Brain microvascular endothelial cell (primary cell): ENCODE data around the gene SREBF1.

Source experiments
- DNase-seq: peaks from one replicate; pipeline ENCODE4 v3.0.0-alpha.2; 2020
- H3K27ac ChIP-seq: fragments of 250-450 bp; sonication (Bioruptor Pico); 2 replicates; pipeline ENCODE4 v1.5.1; 2020; ENCODE audit warnings: mild to moderate bottlenecking, moderate library complexity
- H3K27me3 ChIP-seq: fragments of 250-450 bp; sonication (Bioruptor Pico); replicated peaks from 2 replicates; pipeline ENCODE4 v1.5.1; 2020; ENCODE audit warnings: mild to moderate bottlenecking
- H3K36me3 ChIP-seq: fragments of 250-450 bp; sonication (Bioruptor Pico); replicated peaks from 2 replicates; pipeline ENCODE4 v1.5.1; 2020; ENCODE audit warnings: mild to moderate bottlenecking
- H3K4me3 ChIP-seq: 2 replicates; pipeline ENCODE4 v1.5.1; 2011; ENCODE audit warnings: low read depth, mild to moderate bottlenecking, control low read depth, low read length, moderate library complexity
- in situ Hi-C: cut with HindIII; loops from 2 replicates; pipeline ENCODE4 v1.10.0; 2017; ENCODE audit warnings: low sequenced_read_pairs, low pct_ligation_motif_present
- TF ChIP-seq, protein P1 (sequence below): IDR thresholded peaks from 2 replicates; pipeline ENCODE4 v1.5.1; 2011; ENCODE audit warnings: low read depth, mild to moderate bottlenecking, moderate library complexity, low read length, control low read depth, inconsistent platforms; ENCODE audit errors: missing control alignments

The SREBF1 gene

DNA sequence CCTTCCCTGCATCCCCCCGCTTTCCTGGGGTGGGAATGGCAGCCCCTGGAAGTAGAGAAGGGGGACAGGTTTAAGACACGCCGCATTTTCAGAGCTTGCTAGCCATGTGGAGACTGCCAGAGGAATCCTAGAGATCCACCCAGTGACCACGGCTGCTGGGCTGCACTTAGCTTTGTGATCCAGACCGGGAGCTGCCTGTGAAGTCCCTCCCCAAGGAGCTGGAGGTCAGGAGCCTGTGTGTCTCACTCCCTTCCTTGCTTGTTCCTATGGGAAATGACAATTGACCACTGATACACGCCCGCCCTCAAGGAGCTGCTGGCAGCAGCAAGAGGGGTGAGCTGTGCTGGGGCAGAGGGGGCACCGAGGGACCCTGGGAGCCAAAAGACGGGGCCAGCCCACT lies 73.7 kb downstream of the SREBF1 start:
- in situ Hi-C loops, result no loop called here
- Histone ChIP-seq H3K27me3 (no peaks in the 10 kb centered on the region), H3K36me3 (peaks cover 4% of the 10 kb centered on the region), H3K4me3 (no peak overlapping the region), H3K27ac (no peak overlapping the region)
- TF ChIP-seq, protein P1, sequence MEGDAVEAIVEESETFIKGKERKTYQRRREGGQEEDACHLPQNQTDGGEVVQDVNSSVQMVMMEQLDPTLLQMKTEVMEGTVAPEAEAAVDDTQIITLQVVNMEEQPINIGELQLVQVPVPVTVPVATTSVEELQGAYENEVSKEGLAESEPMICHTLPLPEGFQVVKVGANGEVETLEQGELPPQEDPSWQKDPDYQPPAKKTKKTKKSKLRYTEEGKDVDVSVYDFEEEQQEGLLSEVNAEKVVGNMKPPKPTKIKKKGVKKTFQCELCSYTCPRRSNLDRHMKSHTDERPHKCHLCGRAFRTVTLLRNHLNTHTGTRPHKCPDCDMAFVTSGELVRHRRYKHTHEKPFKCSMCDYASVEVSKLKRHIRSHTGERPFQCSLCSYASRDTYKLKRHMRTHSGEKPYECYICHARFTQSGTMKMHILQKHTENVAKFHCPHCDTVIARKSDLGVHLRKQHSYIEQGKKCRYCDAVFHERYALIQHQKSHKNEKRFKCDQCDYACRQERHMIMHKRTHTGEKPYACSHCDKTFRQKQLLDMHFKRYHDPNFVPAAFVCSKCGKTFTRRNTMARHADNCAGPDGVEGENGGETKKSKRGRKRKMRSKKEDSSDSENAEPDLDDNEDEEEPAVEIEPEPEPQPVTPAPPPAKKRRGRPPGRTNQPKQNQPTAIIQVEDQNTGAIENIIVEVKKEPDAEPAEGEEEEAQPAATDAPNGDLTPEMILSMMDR, result no peak
- no peak for DNase-seq

- in situ Hi-C loops, result no loop called here
These were observed 74.1 kb downstream of the SREBF1 start for GRCh38 chr17:17762744-17763105.

More at GRCh38 chr17:17762744-17763105, 74.1 kb downstream of the SREBF1 start:
- no peak for DNase-seq
- Histone ChIP-seq H3K4me3 (no peak overlapping the region), H3K27ac (no peak overlapping the region), H3K36me3 (peaks cover 4% of the 10 kb centered on the region), H3K27me3 (no peaks in the 10 kb centered on the region)
- TF ChIP-seq, protein P1, result no peak
